ENCODE results near the gene DBI. TPM values are rescaled to one million over a fixed set of nuclear protein-coding genes. Genes with fewer than 3 reads are reported as not detected.
A peak's percentile ranks its signal among the peaks of the same experiment; 100 is the strongest.
"Not testable (repeated sequence)": the region's sequence is repeated elsewhere in the genome, so short reads cannot be mapped to it uniquely, and the experiment has no call there.

The DBI gene
- total RNA-seq, 1 donor from 2014 or later = 251 TPM

GRCh38 chr2:119359774-119360173, 7.0 kb upstream of the DBI start:
- DNase-seq (ENCODE audit: low spot score) = no peak
- intact Hi-C loops (cut with DNase I) = no loop called here

DNA sequence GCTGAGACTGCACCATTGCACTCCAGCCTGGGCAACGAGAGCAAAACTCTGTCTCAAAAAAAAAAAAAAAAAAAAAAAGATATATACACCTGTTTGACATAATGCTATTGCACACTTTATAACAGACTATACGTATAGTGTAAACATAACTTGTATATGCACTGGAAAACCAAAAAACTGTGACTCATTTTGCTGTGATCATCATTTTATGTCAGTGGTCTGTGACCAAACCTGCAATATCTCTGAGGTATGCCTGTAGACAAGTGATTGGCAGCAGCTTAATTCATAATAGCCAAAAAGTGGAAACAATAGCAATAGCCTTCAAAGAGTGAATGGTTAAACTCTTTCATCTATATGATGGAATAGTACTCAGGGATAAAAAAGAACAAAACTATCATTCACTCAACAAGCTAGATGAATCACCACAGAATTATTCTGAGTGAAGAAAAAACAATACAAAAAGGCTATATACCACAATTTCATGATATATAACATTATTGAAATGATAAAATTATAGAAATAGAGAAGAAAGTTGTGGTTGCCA, 6.3 kb upstream of the DBI start:
- intact Hi-C loops (cut with DNase I) = no loop called here
- DNase-seq (ENCODE audit: low spot score) = no peak

GRCh38 chr2:119364798-119365197, 2.0 kb upstream of the DBI start:
- intact Hi-C loops (cut with DNase I) = loop anchor here (5.0 kb wide), 1 partner anchor 52 kb away; no protein-coding TSS in a partner anchor
- DNase-seq (ENCODE audit: low spot score) = no peak

- no peak for DNase-seq (ENCODE audit: low spot score)
- intact Hi-C loops (cut with DNase I) = loop anchor here (5.0 kb wide), 1 partner anchor 53 kb away; no protein-coding TSS in a partner anchor
These were observed 1.3 kb upstream of the DBI start for GRCh38 chr2:119365436-119365835.

DNA sequence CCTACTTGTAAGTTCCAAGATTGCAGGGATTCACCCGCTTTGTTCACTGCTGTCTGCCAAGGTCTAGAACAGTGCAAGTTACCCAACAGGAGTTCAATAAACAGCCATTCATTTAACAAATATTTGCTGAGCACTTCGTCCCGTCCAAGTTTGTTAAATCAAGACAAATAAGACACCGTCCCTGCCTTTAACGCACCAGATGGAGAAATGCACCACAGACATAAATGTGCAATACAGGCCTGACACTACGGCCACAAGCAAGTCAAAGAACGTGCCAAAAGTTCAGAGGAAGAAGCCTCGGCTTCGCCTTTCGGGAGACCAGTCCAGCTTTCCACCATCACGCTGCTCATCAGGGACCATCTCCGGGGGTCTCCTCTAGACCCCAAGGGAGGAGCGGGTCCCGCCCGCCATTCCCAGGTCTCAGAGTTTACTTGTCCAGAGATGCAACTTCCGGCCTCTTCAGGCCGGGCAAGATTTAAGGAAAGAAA, 572 bp upstream of the DBI start:
- DNase-seq (ENCODE audit: low spot score) = no peak
- intact Hi-C loops (cut with DNase I) = loop anchor here (5.0 kb wide), 1 partner anchor 54 kb away; no protein-coding TSS in a partner anchor

- peak; percentile 84 for DNase-seq (ENCODE audit: low spot score)
- intact Hi-C loops (cut with DNase I) = loop anchor here (5.0 kb wide), 1 partner anchor 55 kb away; no protein-coding TSS in a partner anchor
These were observed 809 bp downstream of the DBI start for GRCh38 chr2:119367472-119368099.

GRCh38 chr2:119369845-119370244, 3.1 kb downstream of the DBI start:
- DNase-seq (ENCODE audit: low spot score) = no peak
- intact Hi-C loops (cut with DNase I) = loop anchor here (5.0 kb wide), 1 partner anchor 58 kb away; no protein-coding TSS in a partner anchor

- intact Hi-C loops (cut with DNase I) = no loop called here
- DNase-seq (ENCODE audit: low spot score) = no peak
These were observed 4.3 kb downstream of the DBI start for GRCh38 chr2:119371111-119371510.

DNA sequence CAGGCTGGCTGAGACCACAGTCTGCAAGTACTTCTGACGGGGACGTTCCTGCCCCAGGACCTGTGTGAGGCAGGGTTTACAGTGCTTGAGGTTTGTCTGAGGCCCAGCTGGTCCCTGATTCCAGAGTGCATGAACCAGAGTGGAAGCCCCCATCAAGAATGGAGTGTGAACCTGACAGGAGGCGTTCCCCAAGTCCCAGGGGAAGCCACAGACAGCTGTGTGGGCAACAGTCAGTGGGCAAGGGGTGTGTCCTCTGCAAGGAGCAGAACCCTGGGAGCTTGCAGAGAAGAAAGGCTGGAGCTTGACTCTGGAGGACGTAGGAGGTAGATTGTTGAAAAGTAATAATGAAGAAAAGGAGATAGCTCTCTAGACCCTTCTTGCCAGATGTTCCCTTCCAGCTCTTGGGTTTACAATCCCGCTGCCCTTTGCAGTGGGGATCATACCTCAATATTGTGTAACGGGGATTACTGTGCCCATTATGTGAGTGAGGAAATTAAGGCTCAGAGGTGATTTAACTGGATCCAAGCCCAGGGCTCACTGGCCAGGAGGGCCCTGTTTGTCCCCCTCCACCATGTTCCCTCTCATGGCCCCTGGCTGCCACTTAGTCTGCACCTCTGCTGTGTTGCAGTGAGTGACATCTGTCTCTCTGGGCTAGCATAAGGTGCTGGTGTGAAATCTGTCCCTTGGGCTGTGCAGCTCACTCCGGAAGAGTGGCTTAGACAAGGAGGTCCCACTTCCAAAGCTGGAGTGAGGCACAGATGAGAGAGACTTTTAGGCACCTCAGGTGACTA, 6.2 kb downstream of the DBI start:
- no peak for DNase-seq (ENCODE audit: low spot score)
- intact Hi-C loops (cut with DNase I) = no loop called here

- intact Hi-C loops (cut with DNase I) = not testable (repeated sequence)
These were observed 7.3 kb downstream of the DBI start for GRCh38 chr2:119373907-119374745.

DNA sequence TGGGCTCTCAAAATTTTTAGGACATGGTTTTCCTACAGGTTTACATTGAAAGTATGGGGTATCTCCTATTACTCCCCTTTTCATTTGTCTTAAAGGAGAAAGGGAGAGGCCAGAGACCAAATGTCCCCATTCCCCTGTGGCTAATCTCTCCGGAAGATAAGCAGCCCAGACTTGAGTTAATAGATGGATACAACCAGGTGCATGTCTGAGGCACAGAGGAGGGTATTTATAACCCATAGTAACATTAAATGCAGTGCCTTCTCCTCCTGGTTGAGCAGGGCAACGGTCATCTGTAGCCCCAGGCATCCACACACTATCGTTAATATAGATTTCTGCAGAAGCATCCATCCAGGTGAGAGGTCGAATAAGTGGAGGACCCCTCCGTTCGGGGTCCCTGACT, 9.6 kb downstream of the DBI start:
- DNase-seq (ENCODE audit: low spot score); intact Hi-C loops (cut with DNase I): not testable (repeated sequence)

More at GRCh38 chr2:119373907-119374745, 7.3 kb downstream of the DBI start:
- not testable (repeated sequence) for DNase-seq (ENCODE audit: low spot score)

- intact Hi-C loops (cut with DNase I) = no loop called here
- DNase-seq (ENCODE audit: low spot score) = no peak
These were observed 10.0 kb downstream of the DBI start for GRCh38 chr2:119376810-119377209.

DNA sequence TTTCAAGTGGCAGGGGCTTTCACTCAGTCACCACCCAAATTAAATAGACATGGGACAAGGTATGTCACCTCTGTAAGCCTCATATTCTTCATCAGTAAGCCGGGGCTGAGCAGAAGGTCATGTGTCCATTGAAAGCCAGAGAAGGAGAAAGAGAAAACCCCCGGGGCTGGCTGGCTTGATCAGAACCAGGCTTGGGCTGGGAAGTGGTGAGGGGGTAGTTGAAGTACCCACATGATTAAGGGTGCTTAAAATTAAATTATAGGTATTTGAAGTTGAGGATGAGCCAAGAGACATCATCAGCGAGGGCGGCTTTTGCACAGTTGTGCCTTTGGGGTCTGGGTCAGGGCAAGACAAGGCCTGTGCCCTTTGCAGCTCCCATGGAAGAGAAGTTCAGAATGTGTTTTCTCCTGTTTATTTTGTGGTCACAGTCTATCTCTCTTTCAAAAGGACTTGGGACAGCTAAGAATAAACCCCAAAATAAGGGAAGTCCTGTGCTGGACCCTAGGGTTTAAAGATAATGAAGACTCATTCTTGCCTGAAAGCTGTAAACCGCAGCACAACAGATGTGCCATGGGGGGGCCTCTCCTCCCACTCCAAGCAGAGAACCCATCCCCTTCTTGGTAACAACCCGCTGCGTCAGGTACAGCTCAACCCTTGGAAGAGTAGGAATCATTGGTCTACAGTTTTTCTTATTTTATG, 10.7 kb downstream of the DBI start:
- intact Hi-C loops (cut with DNase I) = no loop called here
- DNase-seq (ENCODE audit: low spot score) = no peak

DNA sequence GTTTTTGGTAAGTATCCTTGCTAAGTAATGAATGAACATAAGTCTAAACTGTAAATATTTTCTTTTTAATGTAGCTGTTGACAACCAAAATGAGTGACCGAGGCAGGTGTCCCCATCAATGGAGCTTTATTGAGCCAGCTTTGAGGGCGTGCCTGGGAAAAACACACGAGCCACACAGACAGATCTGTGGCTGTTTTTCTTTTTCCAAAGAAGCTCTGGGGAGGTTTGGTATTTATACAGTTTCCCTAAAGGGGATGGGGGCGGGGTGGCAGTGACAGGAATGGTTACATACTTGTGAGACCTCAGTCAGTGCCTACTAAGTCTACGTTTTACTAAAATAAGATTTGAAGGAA, 11.2 kb downstream of the DBI start:
- no peak for DNase-seq (ENCODE audit: low spot score)
- intact Hi-C loops (cut with DNase I) = no loop called here

- intact Hi-C loops (cut with DNase I) = no loop called here
- DNase-seq (ENCODE audit: low spot score) = no peak
These were observed 11.8 kb downstream of the DBI start for GRCh38 chr2:119378566-119378965.

GRCh38 chr2:119383410-119384140, 16.8 kb downstream of the DBI start:
- intact Hi-C loops (cut with DNase I) = no loop called here
- peak; percentile 53 for DNase-seq (ENCODE audit: low spot score)

DNA sequence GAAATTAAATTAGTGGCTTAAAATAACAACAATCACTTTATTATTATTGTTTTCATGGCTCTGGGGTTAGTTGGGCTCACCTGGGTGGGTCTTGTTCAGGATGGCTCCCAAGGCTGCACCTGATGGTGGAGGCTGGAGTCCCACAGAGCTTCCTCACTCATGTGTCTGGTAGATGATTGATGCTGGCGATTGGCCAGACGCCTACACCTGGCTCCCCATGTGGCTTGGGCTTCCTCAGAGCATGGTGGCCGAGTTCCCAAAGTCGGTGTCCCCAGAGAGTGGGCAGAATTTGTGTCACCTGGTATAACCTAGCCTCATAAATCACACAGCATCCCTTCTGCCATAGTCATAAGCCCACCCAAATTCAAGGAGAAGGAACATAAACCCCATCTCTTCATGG, 18.2 kb downstream of the DBI start:
- intact Hi-C loops (cut with DNase I) = no loop called here

GRCh38 chr2:119385466-119385865, 18.7 kb downstream of the DBI start:
- no peak for DNase-seq (ENCODE audit: low spot score)
- intact Hi-C loops (cut with DNase I) = no loop called here

More for the DNA sequence above, 18.2 kb downstream of the DBI start:
- peak; percentile 53 for DNase-seq (ENCODE audit: low spot score)

Measured in cardiac septum (tissue), 1 donor.